GM21528 (cell line): ENCODE results near the gene TCF7.
A peak's percentile ranks its signal among the peaks of the same experiment; 100 is the strongest.

Experiments
- ATAC-seq: cut with Tn5 transposase; IDR thresholded peaks from one replicate; pipeline ENCODE4 v1.9.1; 2021; ENCODE audit warnings: mild to moderate bottlenecking, moderate library complexity; ENCODE audit not compliant: unreplicated experiment, low FRiP score

The TCF7 gene

GRCh38 chr5:134174841-134175839, 60.7 kb downstream of the TCF7 start:
- ATAC-seq = no peak

- peak; percentile 19 for ATAC-seq
Measured at GRCh38 chr5:134175921-134176510, 61.5 kb downstream of the TCF7 start.

- peak; percentile 83 for ATAC-seq
Measured at GRCh38 chr5:134176511-134177368, 62.3 kb downstream of the TCF7 start, which contains the start of gene SKP1. Gene SKP1, minus strand, starts transcription at chr5:134176950. Its CDS starts 2,928 bp downstream, at chr5:134174022.

GRCh38 chr5:134177369-134178095, 63.1 kb downstream of the TCF7 start:
- no peak for ATAC-seq

- no peak for ATAC-seq
Measured at GRCh38 chr5:134178096-134178419, 63.6 kb downstream of the TCF7 start.

- no peak for ATAC-seq
Measured at GRCh38 chr5:134183481-134183880, 69.0 kb downstream of the TCF7 start.

- peak; percentile 82 for ATAC-seq
Measured at GRCh38 chr5:134184155-134185135, 70.0 kb downstream of the TCF7 start.

- ATAC-seq = no peak
Measured at GRCh38 chr5:134188092-134188491, 73.6 kb downstream of the TCF7 start.

- ATAC-seq = no peak
Measured at GRCh38 chr5:134189031-134189430, 74.5 kb downstream of the TCF7 start.

GRCh38 chr5:134195666-134196065, 81.2 kb downstream of the TCF7 start:
- ATAC-seq = no peak
